ENCODE data around the gene MAST2.
"Not testable (repeated sequence)": the region's sequence is repeated elsewhere in the genome, so short reads cannot be mapped to it uniquely, and the experiment has no call there.

Gene MAST2

GRCh38 chr1:45854724-45855123 is 51.3 kb downstream of the MAST2 start:
- DNase-seq (ENCODE audit: low read depth) = no peak

GRCh38 chr1:45857101-45857700 is 53.8 kb downstream of the MAST2 start:
- no peak for TF ChIP-seq MAX (IDR thresholded peaks at IDR 0.05; ENCODE audit: low read depth, low read length)
- H3K4me3 ChIP-seq (ENCODE audit: low read depth, low read length) = no peak overlapping the region
- DNase-seq (ENCODE audit: low read depth) = no peak

More at GRCh38 chr1:45854724-45855123, 51.3 kb downstream of the MAST2 start:
- TF ChIP-seq, protein P1, sequence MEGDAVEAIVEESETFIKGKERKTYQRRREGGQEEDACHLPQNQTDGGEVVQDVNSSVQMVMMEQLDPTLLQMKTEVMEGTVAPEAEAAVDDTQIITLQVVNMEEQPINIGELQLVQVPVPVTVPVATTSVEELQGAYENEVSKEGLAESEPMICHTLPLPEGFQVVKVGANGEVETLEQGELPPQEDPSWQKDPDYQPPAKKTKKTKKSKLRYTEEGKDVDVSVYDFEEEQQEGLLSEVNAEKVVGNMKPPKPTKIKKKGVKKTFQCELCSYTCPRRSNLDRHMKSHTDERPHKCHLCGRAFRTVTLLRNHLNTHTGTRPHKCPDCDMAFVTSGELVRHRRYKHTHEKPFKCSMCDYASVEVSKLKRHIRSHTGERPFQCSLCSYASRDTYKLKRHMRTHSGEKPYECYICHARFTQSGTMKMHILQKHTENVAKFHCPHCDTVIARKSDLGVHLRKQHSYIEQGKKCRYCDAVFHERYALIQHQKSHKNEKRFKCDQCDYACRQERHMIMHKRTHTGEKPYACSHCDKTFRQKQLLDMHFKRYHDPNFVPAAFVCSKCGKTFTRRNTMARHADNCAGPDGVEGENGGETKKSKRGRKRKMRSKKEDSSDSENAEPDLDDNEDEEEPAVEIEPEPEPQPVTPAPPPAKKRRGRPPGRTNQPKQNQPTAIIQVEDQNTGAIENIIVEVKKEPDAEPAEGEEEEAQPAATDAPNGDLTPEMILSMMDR (IDR thresholded peaks at IDR 0.05; ENCODE audit: low read depth, low read length) = no peak
- no peak for TF ChIP-seq MAX (IDR thresholded peaks at IDR 0.05; ENCODE audit: low read depth, low read length)
- no peak for TF ChIP-seq MYC (IDR thresholded peaks at IDR 0.05; ENCODE audit: low read depth, low read length)
- no peak for TF ChIP-seq POLR2A (IDR thresholded peaks at IDR 0.05; ENCODE audit: extremely low read depth, insufficient read length)
- H3K4me3 ChIP-seq (ENCODE audit: low read depth, low read length) = no peak overlapping the region

DNA sequence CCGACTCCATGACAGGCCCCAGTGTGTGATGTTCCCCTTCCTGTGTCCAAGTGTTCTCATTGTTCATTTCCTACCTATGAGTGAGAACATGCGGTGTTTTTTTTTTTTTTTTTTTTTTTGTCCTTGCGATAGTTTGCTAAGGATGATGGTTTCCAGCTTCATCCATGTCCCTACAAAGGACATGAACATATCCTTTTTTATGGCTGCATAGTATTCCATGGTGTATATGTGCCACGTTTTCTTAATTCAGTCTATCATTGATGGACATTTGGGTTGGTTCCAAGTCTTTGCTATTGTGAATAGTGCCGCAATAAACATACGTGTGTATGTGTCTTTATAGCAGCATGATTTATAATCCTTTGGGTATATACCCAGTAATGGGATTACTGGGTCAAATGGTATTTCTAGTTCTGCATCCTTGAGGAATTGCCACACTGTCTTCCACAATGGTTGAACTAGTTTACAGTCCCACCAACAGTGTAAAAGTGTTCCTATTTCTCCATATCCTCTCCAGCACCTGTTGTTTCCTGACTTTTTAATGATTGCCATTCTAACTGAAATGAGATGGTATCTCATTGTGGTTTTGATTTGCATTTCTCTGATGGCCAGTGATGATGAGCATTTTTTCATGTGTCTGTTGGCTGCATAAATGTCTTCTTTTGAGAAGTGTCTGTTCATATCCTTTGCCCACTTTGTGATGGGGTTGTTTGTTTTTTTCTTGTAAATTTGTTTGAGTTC is 54.5 kb downstream of the MAST2 start:
- DNase-seq (ENCODE audit: low read depth) = not testable (repeated sequence)

DNA sequence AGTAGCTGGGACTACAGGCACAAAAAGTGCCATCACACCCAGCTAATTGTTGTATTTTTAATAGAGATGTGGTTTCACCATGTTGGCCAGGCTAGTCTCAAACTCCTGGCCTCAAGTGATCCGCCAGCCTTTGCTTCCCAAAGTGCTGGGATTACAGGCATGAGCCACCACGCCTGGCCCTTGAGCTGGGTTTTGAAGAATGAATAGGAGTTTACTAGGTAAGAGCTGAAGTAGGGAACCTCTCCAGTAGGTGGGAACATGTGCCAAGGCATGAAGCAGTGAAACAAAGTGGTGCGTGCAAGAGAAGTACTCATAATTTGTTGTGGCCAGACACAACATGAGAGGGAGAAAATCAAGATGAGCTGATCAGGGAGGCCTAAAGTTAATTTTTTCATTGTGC is 55.8 kb downstream of the MAST2 start:
- no peak for TF ChIP-seq MAX (IDR thresholded peaks at IDR 0.05; ENCODE audit: low read depth, low read length)
- TF ChIP-seq MYC (IDR thresholded peaks at IDR 0.05; ENCODE audit: low read depth, low read length) = no peak
- DNase-seq (ENCODE audit: low read depth) = no peak
- H3K4me3 ChIP-seq (ENCODE audit: low read depth, low read length) = no peak overlapping the region

More for the DNA sequence above, 54.5 kb downstream of the MAST2 start:
- not testable (repeated sequence) for H3K4me3 ChIP-seq (ENCODE audit: low read depth, low read length)

- DNase-seq (ENCODE audit: low read depth) = no peak
Measured at GRCh38 chr1:45862008-45862407, 58.6 kb downstream of the MAST2 start.

GRCh38 chr1:45863218-45863617 is 59.8 kb downstream of the MAST2 start:
- TF ChIP-seq MYC (IDR thresholded peaks at IDR 0.05; ENCODE audit: low read depth, low read length) (no peak), MAX (IDR thresholded peaks at IDR 0.05; ENCODE audit: low read depth, low read length) (no peak), POLR2A (IDR thresholded peaks at IDR 0.05; ENCODE audit: extremely low read depth, insufficient read length) (no peak)
- TF ChIP-seq, protein P1 (IDR thresholded peaks at IDR 0.05; ENCODE audit: low read depth, low read length) = no peak
- no peak for DNase-seq (ENCODE audit: low read depth)
- H3K4me3 ChIP-seq (ENCODE audit: low read depth, low read length) = no peak overlapping the region

More at GRCh38 chr1:45862008-45862407, 58.6 kb downstream of the MAST2 start:
- H3K4me3 ChIP-seq (ENCODE audit: low read depth, low read length) = no peak overlapping the region
- no peak for TF ChIP-seq MAX (IDR thresholded peaks at IDR 0.05; ENCODE audit: low read depth, low read length)
- TF ChIP-seq POLR2A (IDR thresholded peaks at IDR 0.05; ENCODE audit: extremely low read depth, insufficient read length) = no peak
- TF ChIP-seq, protein P1 (IDR thresholded peaks at IDR 0.05; ENCODE audit: low read depth, low read length) = no peak
- no peak for TF ChIP-seq MYC (IDR thresholded peaks at IDR 0.05; ENCODE audit: low read depth, low read length)

GRCh38 chr1:45864167-45865106 is 61.0 kb downstream of the MAST2 start:
- DNase-seq (ENCODE audit: low read depth) = no peak
- H3K4me3 ChIP-seq (ENCODE audit: low read depth, low read length) = no peak overlapping the region

More at GRCh38 chr1:45864167-45865106, 61.0 kb downstream of the MAST2 start:
- TF ChIP-seq POLR2A (IDR thresholded peaks at IDR 0.05; ENCODE audit: extremely low read depth, insufficient read length) (no peak), MAX (IDR thresholded peaks at IDR 0.05; ENCODE audit: low read depth, low read length) (no peak), MYC (IDR thresholded peaks at IDR 0.05; ENCODE audit: low read depth, low read length) (no peak)
- TF ChIP-seq, protein P1 (IDR thresholded peaks at IDR 0.05; ENCODE audit: low read depth, low read length) = no peak
